Caco-2 (cell line): Measurements from ENCODE around the gene DNER. TPM values are rescaled to one million over a fixed set of nuclear protein-coding genes. Genes with fewer than 3 reads are reported as not detected.

Experiments used
- BruUV-seq: library from RNA; stranded (reverse); fragments of 400-500 nt; replicated peaks from 2 replicates; lab custom pipeline; 2021; lab: Mats Ljungman, UMichigan
- CTCF ChIA-PET: fragments of 300-600 bp; sonication (Branson Sonifier 250); formaldehyde crosslinking; loops from one replicate; lab custom pipeline; 2022; ENCODE audit warnings: antibody characterized with exemption; lab: Charles Lee
- POLR2A ChIA-PET: fragments of 300-600 bp; sonication (Branson Sonifier 250); formaldehyde crosslinking; loops from one replicate; lab custom pipeline; 2022; ENCODE audit warnings: antibody characterized with exemption; lab: Charles Lee
- DNase-seq, 2 experiments: peaks; one replicate each; pipeline versions ENCODE4 v3.0.0 to v3.0.0-alpha.2; 2020 to 2022
- H3K27me3 ChIP-seq: replicated peaks from 2 replicates; pipeline ENCODE4 v1.6.0; 2011; ENCODE audit warnings: low read length; ENCODE audit not compliant: control insufficient read depth, insufficient read depth
- H3K36me3 ChIP-seq: 2 replicates; pipeline ENCODE4 v1.5.1; 2011; ENCODE audit warnings: low read length; ENCODE audit not compliant: control insufficient read depth, insufficient read depth
- H3K4me1 ChIP-seq: fragments of 250-450 bp; sonication (Bioruptor Pico); 2 replicates; pipeline ENCODE4 v1.5.1; 2020; ENCODE audit warnings: mild to moderate bottlenecking
- H3K4me3 ChIP-seq: 2 replicates; pipeline ENCODE4 v1.5.1; 2011; ENCODE audit warnings: low read depth, mild to moderate bottlenecking, control low read depth, low read length
- H3K9me3 ChIP-seq: fragments of 250-450 bp; sonication (Bioruptor Pico); 2 replicates; pipeline ENCODE4 v1.5.1; 2020; ENCODE audit warnings: mild to moderate bottlenecking, moderate library complexity
- H3K27ac Mint-ChIP-seq: one replicate; pipeline ENCODE4 v1.8.0; 2022; ENCODE audit warnings: mixed read lengths; ENCODE audit not compliant: unreplicated experiment
- H3K27me3 Mint-ChIP-seq: one replicate; pipeline ENCODE4 v1.8.0; 2022; ENCODE audit warnings: mixed read lengths; ENCODE audit not compliant: insufficient read depth, unreplicated experiment
- H3K36me3 Mint-ChIP-seq: one replicate; pipeline ENCODE4 v1.8.0; 2022; ENCODE audit warnings: mild to moderate bottlenecking, mixed read lengths; ENCODE audit not compliant: insufficient read depth, unreplicated experiment
- H3K4me1 Mint-ChIP-seq: one replicate; pipeline ENCODE4 v1.8.0; 2022; ENCODE audit warnings: low read depth, mixed read lengths; ENCODE audit not compliant: unreplicated experiment
- H3K4me3 Mint-ChIP-seq: one replicate; pipeline ENCODE4 v1.8.0; 2022; ENCODE audit warnings: mild to moderate bottlenecking, moderate library complexity, mixed read lengths; ENCODE audit not compliant: unreplicated experiment
- H3K9me3 Mint-ChIP-seq: one replicate; pipeline ENCODE4 v1.8.0; 2022; ENCODE audit warnings: mixed read lengths; ENCODE audit not compliant: unreplicated experiment
- intact Hi-C: fragments of 100-400 bp; cut with micrococcal nuclease; formaldehyde crosslinking; loops from one replicate; pipeline ENCODE4 v1.10.0; 2022; ENCODE audit not compliant: unreplicated experiment
- total RNA-seq: library from RNA; stranded (reverse); gene quantifications from 2 replicates; pipeline ENCODE4 v1.2.3, GENCODE V29; 2022
- TF ChIP-seq, protein P1 (sequence below), 2 experiments: fragments of 200-600 bp in 1 of 2; IDR thresholded peaks; 1 replicate in 1 of 2; 2 replicates in 1 of 2; pipeline versions ENCODE4 v1.5.1 to v1.8.0; 2011 to 2022; ENCODE audit warnings: antibody characterized with exemption in 1 of 2, control low read depth in 1 of 2, inconsistent platforms in 1 of 2, low read depth in 1 of 2, low read length in 1 of 2, mild to moderate bottlenecking in 1 of 2, moderate library complexity in 1 of 2; ENCODE audit not compliant: insufficient read depth in 1 of 2, severe bottlenecking in 1 of 2, unreplicated experiment in 1 of 2

The DNER gene
- total RNA-seq, 1 experiment from 2014 or later = not detected

DNA sequence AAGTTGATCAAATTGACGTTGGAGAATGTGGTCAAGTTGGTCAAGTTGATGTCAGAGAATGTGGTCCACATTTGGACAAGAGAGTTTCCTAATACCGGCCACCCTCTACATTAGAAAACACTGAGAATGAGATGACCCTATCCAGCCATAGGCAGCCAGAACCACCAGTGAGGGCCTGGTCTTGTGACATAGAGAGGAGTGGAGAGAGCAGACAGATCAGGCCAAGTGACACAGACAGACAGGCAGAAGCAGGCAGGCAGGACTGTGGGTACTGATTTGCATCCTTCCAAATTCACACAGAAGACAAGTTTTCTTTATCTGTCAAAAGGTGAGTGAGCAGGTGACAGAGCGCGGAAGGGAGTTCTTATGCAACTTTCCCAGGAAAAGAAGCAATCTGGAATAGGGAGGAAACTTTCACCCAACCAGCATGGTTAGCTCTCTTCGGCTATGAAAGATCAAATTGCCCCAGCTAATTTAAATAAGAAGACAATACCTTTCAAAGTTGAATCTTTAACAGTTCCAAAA is 334.2 kb downstream of the DNER start:
- Mint-ChIP-seq H3K4me3 (no peak overlapping the region), H3K27me3 (no peaks in the 10 kb centered on the region), H3K9me3 (peaks cover 29% of the 10 kb centered on the region), H3K4me1 (no peaks in the 10 kb centered on the region), H3K36me3 (no peaks in the 10 kb centered on the region), H3K27ac (no peak overlapping the region)
- ChIA-PET POLR2A (no interaction called here), CTCF (no interaction called here)
- Histone ChIP-seq H3K4me1 (no peaks in the 10 kb centered on the region), H3K27me3 (no peaks in the 10 kb centered on the region), H3K36me3 (no peaks in the 10 kb centered on the region), H3K9me3 (no peaks in the 10 kb centered on the region), H3K4me3 (no peak overlapping the region)
- intact Hi-C loops = no loop called here
- BruUV-seq = no TSS peak
- TF ChIP-seq, protein P1, sequence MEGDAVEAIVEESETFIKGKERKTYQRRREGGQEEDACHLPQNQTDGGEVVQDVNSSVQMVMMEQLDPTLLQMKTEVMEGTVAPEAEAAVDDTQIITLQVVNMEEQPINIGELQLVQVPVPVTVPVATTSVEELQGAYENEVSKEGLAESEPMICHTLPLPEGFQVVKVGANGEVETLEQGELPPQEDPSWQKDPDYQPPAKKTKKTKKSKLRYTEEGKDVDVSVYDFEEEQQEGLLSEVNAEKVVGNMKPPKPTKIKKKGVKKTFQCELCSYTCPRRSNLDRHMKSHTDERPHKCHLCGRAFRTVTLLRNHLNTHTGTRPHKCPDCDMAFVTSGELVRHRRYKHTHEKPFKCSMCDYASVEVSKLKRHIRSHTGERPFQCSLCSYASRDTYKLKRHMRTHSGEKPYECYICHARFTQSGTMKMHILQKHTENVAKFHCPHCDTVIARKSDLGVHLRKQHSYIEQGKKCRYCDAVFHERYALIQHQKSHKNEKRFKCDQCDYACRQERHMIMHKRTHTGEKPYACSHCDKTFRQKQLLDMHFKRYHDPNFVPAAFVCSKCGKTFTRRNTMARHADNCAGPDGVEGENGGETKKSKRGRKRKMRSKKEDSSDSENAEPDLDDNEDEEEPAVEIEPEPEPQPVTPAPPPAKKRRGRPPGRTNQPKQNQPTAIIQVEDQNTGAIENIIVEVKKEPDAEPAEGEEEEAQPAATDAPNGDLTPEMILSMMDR (IDR thresholded peaks at IDR 0.05; ENCODE audit: insufficient read depth in 1 of 2, low read depth in 1 of 2, low read length in 1 of 2, severe bottlenecking in 1 of 2, unreplicated experiment in 1 of 2) = no peak
- DNase-seq = no peak

DNA sequence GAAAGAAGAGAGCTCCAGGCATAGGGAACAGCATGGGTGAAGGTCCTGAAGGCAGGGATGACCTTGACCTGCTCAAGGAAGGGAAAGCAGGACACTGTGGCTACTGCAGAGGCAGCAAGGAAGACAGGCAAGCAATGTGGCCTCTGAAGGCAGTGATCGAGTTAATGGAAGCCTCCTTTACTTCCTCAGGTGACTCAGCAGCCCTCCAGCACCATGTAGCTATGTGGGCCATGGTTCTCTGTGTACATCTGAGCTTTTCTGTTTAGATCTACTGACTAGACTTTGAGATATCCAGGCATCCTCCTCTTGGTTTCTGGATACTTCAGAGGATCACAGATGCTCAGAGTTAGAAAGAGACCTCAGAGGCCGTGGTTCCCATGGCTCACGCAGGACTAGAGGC is 336.0 kb downstream of the DNER start:
- ChIA-PET POLR2A (no interaction called here), CTCF (no interaction called here)
- Histone ChIP-seq H3K4me3 (no peak overlapping the region), H3K4me1 (no peaks in the 10 kb centered on the region), H3K9me3 (no peaks in the 10 kb centered on the region), H3K27me3 (no peaks in the 10 kb centered on the region), H3K36me3 (no peaks in the 10 kb centered on the region)
- no peak overlapping the region for H3K27ac Mint-ChIP-seq
- no peaks in the 10 kb centered on the region for H3K4me1 Mint-ChIP-seq
- no peaks in the 10 kb centered on the region for H3K36me3 Mint-ChIP-seq
- H3K4me3 Mint-ChIP-seq = no peak overlapping the region
- H3K27me3 Mint-ChIP-seq = no peaks in the 10 kb centered on the region
- intact Hi-C loops = no loop called here
- no TSS peak for BruUV-seq
- H3K9me3 Mint-ChIP-seq = peaks cover 14% of the 10 kb centered on the region
- TF ChIP-seq, protein P1 (IDR thresholded peaks at IDR 0.05; ENCODE audit: insufficient read depth in 1 of 2, low read depth in 1 of 2, low read length in 1 of 2, severe bottlenecking in 1 of 2, unreplicated experiment in 1 of 2) = no peak
- DNase-seq = no peak

DNA sequence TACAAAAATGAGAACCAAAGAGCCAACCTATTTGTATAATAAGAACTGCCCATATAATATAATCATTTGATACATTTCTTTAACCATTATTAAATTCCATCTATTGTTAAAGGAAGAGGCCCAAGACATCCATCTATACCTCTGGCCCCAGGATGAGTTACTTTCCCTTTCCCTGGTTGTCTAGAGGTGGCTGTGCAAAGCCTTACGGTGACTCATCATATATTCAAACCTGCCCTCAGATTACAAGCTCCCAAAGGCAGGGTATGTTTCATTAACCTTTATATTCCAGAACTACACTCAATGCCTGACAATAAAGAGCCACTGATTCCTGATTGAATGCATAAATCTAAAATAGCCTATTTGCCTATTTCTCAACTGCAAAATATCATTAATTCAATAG is 337.5 kb downstream of the DNER start:
- CTCF ChIA-PET = no interaction called here
- no TSS peak for BruUV-seq
- Histone ChIP-seq H3K4me3 (no peak overlapping the region), H3K9me3 (no peaks in the 10 kb centered on the region), H3K27me3 (no peaks in the 10 kb centered on the region), H3K4me1 (no peaks in the 10 kb centered on the region), H3K36me3 (no peaks in the 10 kb centered on the region)
- no peak overlapping the region for H3K4me3 Mint-ChIP-seq
- no peak for DNase-seq
- no peaks in the 10 kb centered on the region for H3K9me3 Mint-ChIP-seq
- no peak overlapping the region for H3K27ac Mint-ChIP-seq
- H3K27me3 Mint-ChIP-seq = peaks cover 3% of the 10 kb centered on the region
- TF ChIP-seq, protein P1 (IDR thresholded peaks at IDR 0.05; ENCODE audit: insufficient read depth in 1 of 2, low read depth in 1 of 2, low read length in 1 of 2, severe bottlenecking in 1 of 2, unreplicated experiment in 1 of 2) = no peak
- POLR2A ChIA-PET = no interaction called here
- intact Hi-C loops = no loop called here
- no peaks in the 10 kb centered on the region for H3K4me1 Mint-ChIP-seq
- H3K36me3 Mint-ChIP-seq = no peaks in the 10 kb centered on the region
